ENCODE data around the gene LRP5.

Gene LRP5

GRCh38 chr11:68317147-68317785 lies 4.9 kb downstream of the LRP5 start:
- Histone ChIP-seq H3K9ac (ENCODE audit: low read depth in 1 of 2, low read length in 2 of 2) (peak overlapping the region; percentile 0 to 2), H3K27me3 (ENCODE audit: control insufficient read depth in 1 of 2, insufficient read depth in 2 of 2, low read length in 2 of 2) (no peaks in the 10 kb centered on the region), H3K9me3 (ENCODE audit: control insufficient read depth in 1 of 2, low read length in 2 of 2) (no peaks in the 10 kb centered on the region), H3K36me3 (ENCODE audit: control insufficient read depth in 1 of 2, insufficient read depth in 2 of 2, low read length in 2 of 2) (no peaks in the 10 kb centered on the region), H3K4me3 (ENCODE audit: low read depth in 1 of 2, low read length in 2 of 2) (peak overlapping the region in 1 of 2 donors; percentile 21), H3K4me1 (ENCODE audit: control insufficient read depth in 1 of 2, insufficient read depth in 2 of 2, low read length in 2 of 2) (peaks cover 33 to 46% of the 10 kb centered on the region in 2 donors), H3K27ac (ENCODE audit: low read depth, low read length) (no peak overlapping the region)

GRCh38 chr11:68321293-68322051 lies 9.1 kb downstream of the LRP5 start:
- peak overlapping the region in 1 of 2 donors; percentile 20 for H3K4me3 ChIP-seq (ENCODE audit: low read depth in 1 of 2, low read length in 2 of 2)
- peak overlapping the region; percentile 17 for H3K27ac ChIP-seq (ENCODE audit: low read depth, low read length)
- peak overlapping the region; percentile 29 to 57 for H3K9ac ChIP-seq (ENCODE audit: low read depth in 1 of 2, low read length in 2 of 2)
- no peaks in the 10 kb centered on the region for H3K27me3 ChIP-seq (ENCODE audit: control insufficient read depth in 1 of 2, insufficient read depth in 2 of 2, low read length in 2 of 2)
- H3K36me3 ChIP-seq (ENCODE audit: control insufficient read depth in 1 of 2, insufficient read depth in 2 of 2, low read length in 2 of 2): no peaks in the 10 kb centered on the region
- H3K4me1 ChIP-seq (ENCODE audit: control insufficient read depth in 1 of 2, insufficient read depth in 2 of 2, low read length in 2 of 2): peaks cover 43 to 49% of the 10 kb centered on the region in 2 donors
- H3K9me3 ChIP-seq (ENCODE audit: control insufficient read depth in 1 of 2, low read length in 2 of 2): no peaks in the 10 kb centered on the region

- peak overlapping the region in 1 of 2 donors; percentile 20 for H3K4me3 ChIP-seq (ENCODE audit: low read depth in 1 of 2, low read length in 2 of 2)
- no peaks in the 10 kb centered on the region for H3K27me3 ChIP-seq (ENCODE audit: control insufficient read depth in 1 of 2, insufficient read depth in 2 of 2, low read length in 2 of 2)
- H3K36me3 ChIP-seq (ENCODE audit: control insufficient read depth in 1 of 2, insufficient read depth in 2 of 2, low read length in 2 of 2): no peaks in the 10 kb centered on the region
- H3K9me3 ChIP-seq (ENCODE audit: control insufficient read depth in 1 of 2, low read length in 2 of 2): no peaks in the 10 kb centered on the region
- peak overlapping the region; percentile 29 to 57 for H3K9ac ChIP-seq (ENCODE audit: low read depth in 1 of 2, low read length in 2 of 2)
- H3K27ac ChIP-seq (ENCODE audit: low read depth, low read length): peak overlapping the region; percentile 17
- peaks cover 48 to 49% of the 10 kb centered on the region in 2 donors for H3K4me1 ChIP-seq (ENCODE audit: control insufficient read depth in 1 of 2, insufficient read depth in 2 of 2, low read length in 2 of 2)
Measured at GRCh38 chr11:68322052-68322430, 9.7 kb downstream of the LRP5 start.

- no peaks in the 10 kb centered on the region for H3K9me3 ChIP-seq (ENCODE audit: control insufficient read depth in 1 of 2, low read length in 2 of 2)
- H3K4me3 ChIP-seq (ENCODE audit: low read depth in 1 of 2, low read length in 2 of 2): no peak overlapping the region
- H3K9ac ChIP-seq (ENCODE audit: low read depth in 1 of 2, low read length in 2 of 2): no peak overlapping the region
- no peaks in the 10 kb centered on the region for H3K27me3 ChIP-seq (ENCODE audit: control insufficient read depth in 1 of 2, insufficient read depth in 2 of 2, low read length in 2 of 2)
- peaks cover 63 to 67% of the 10 kb centered on the region in 2 donors for H3K4me1 ChIP-seq (ENCODE audit: control insufficient read depth in 1 of 2, insufficient read depth in 2 of 2, low read length in 2 of 2)
- no peak overlapping the region for H3K27ac ChIP-seq (ENCODE audit: low read depth, low read length)
- H3K36me3 ChIP-seq (ENCODE audit: control insufficient read depth in 1 of 2, insufficient read depth in 2 of 2, low read length in 2 of 2): no peaks in the 10 kb centered on the region
Measured at GRCh38 chr11:68324241-68324640, 11.8 kb downstream of the LRP5 start.

GRCh38 chr11:68324695-68325094 lies 12.3 kb downstream of the LRP5 start:
- no peaks in the 10 kb centered on the region for H3K9me3 ChIP-seq (ENCODE audit: control insufficient read depth in 1 of 2, low read length in 2 of 2)
- peaks cover 66 to 69% of the 10 kb centered on the region in 2 donors for H3K4me1 ChIP-seq (ENCODE audit: control insufficient read depth in 1 of 2, insufficient read depth in 2 of 2, low read length in 2 of 2)
- H3K4me3 ChIP-seq (ENCODE audit: low read depth in 1 of 2, low read length in 2 of 2): no peak overlapping the region
- H3K36me3 ChIP-seq (ENCODE audit: control insufficient read depth in 1 of 2, insufficient read depth in 2 of 2, low read length in 2 of 2): no peaks in the 10 kb centered on the region
- no peaks in the 10 kb centered on the region for H3K27me3 ChIP-seq (ENCODE audit: control insufficient read depth in 1 of 2, insufficient read depth in 2 of 2, low read length in 2 of 2)
- H3K9ac ChIP-seq (ENCODE audit: low read depth in 1 of 2, low read length in 2 of 2): no peak overlapping the region
- H3K27ac ChIP-seq (ENCODE audit: low read depth, low read length): no peak overlapping the region

- no peak overlapping the region for H3K27ac ChIP-seq (ENCODE audit: low read depth, low read length)
- H3K9me3 ChIP-seq (ENCODE audit: control insufficient read depth in 1 of 2, low read length in 2 of 2): no peaks in the 10 kb centered on the region
- H3K4me1 ChIP-seq (ENCODE audit: control insufficient read depth in 1 of 2, insufficient read depth in 2 of 2, low read length in 2 of 2): peaks cover 72% of the 10 kb centered on the region in 2 donors
- no peak overlapping the region for H3K9ac ChIP-seq (ENCODE audit: low read depth in 1 of 2, low read length in 2 of 2)
- no peaks in the 10 kb centered on the region for H3K27me3 ChIP-seq (ENCODE audit: control insufficient read depth in 1 of 2, insufficient read depth in 2 of 2, low read length in 2 of 2)
- no peak overlapping the region for H3K4me3 ChIP-seq (ENCODE audit: low read depth in 1 of 2, low read length in 2 of 2)
- no peaks in the 10 kb centered on the region for H3K36me3 ChIP-seq (ENCODE audit: control insufficient read depth in 1 of 2, insufficient read depth in 2 of 2, low read length in 2 of 2)
Measured at GRCh38 chr11:68325183-68325906, 13.0 kb downstream of the LRP5 start.

GRCh38 chr11:68325907-68326220 lies 13.5 kb downstream of the LRP5 start:
- no peak overlapping the region for H3K27ac ChIP-seq (ENCODE audit: low read depth, low read length)
- H3K4me3 ChIP-seq (ENCODE audit: low read depth in 1 of 2, low read length in 2 of 2): no peak overlapping the region
- H3K27me3 ChIP-seq (ENCODE audit: control insufficient read depth in 1 of 2, insufficient read depth in 2 of 2, low read length in 2 of 2): no peaks in the 10 kb centered on the region
- no peak overlapping the region for H3K9ac ChIP-seq (ENCODE audit: low read depth in 1 of 2, low read length in 2 of 2)
- H3K36me3 ChIP-seq (ENCODE audit: control insufficient read depth in 1 of 2, insufficient read depth in 2 of 2, low read length in 2 of 2): no peaks in the 10 kb centered on the region
- peaks cover 74 to 77% of the 10 kb centered on the region in 2 donors for H3K4me1 ChIP-seq (ENCODE audit: control insufficient read depth in 1 of 2, insufficient read depth in 2 of 2, low read length in 2 of 2)
- no peaks in the 10 kb centered on the region for H3K9me3 ChIP-seq (ENCODE audit: control insufficient read depth in 1 of 2, low read length in 2 of 2)

GRCh38 chr11:68326334-68327215 lies 14.2 kb downstream of the LRP5 start:
- no peaks in the 10 kb centered on the region for H3K9me3 ChIP-seq (ENCODE audit: control insufficient read depth in 1 of 2, low read length in 2 of 2)
- peaks cover 74 to 81% of the 10 kb centered on the region in 2 donors for H3K4me1 ChIP-seq (ENCODE audit: control insufficient read depth in 1 of 2, insufficient read depth in 2 of 2, low read length in 2 of 2)
- no peaks in the 10 kb centered on the region for H3K36me3 ChIP-seq (ENCODE audit: control insufficient read depth in 1 of 2, insufficient read depth in 2 of 2, low read length in 2 of 2)
- H3K4me3 ChIP-seq (ENCODE audit: low read depth in 1 of 2, low read length in 2 of 2): no peak overlapping the region
- no peak overlapping the region for H3K9ac ChIP-seq (ENCODE audit: low read depth in 1 of 2, low read length in 2 of 2)
- no peak overlapping the region for H3K27ac ChIP-seq (ENCODE audit: low read depth, low read length)
- H3K27me3 ChIP-seq (ENCODE audit: control insufficient read depth in 1 of 2, insufficient read depth in 2 of 2, low read length in 2 of 2): no peaks in the 10 kb centered on the region

GRCh38 chr11:68327586-68328370 lies 15.4 kb downstream of the LRP5 start:
- Histone ChIP-seq H3K9ac (ENCODE audit: low read depth in 1 of 2, low read length in 2 of 2) (no peak overlapping the region), H3K27ac (ENCODE audit: low read depth, low read length) (no peak overlapping the region), H3K9me3 (ENCODE audit: control insufficient read depth in 1 of 2, low read length in 2 of 2) (no peaks in the 10 kb centered on the region), H3K4me3 (ENCODE audit: low read depth in 1 of 2, low read length in 2 of 2) (peak overlapping the region; percentile 14 to 41), H3K4me1 (ENCODE audit: control insufficient read depth in 1 of 2, insufficient read depth in 2 of 2, low read length in 2 of 2) (peaks cover 72 to 79% of the 10 kb centered on the region in 2 donors), H3K36me3 (ENCODE audit: control insufficient read depth in 1 of 2, insufficient read depth in 2 of 2, low read length in 2 of 2) (no peaks in the 10 kb centered on the region), H3K27me3 (ENCODE audit: control insufficient read depth in 1 of 2, insufficient read depth in 2 of 2, low read length in 2 of 2) (no peaks in the 10 kb centered on the region)

Data from duodenal mucosa (tissue), 2 donors.